Transverse colon (tissue), 4 donors: Measurements from ENCODE around the gene CAMTA1. TPM values are rescaled to one million over a fixed set of nuclear protein-coding genes. Genes with fewer than 3 reads are reported as not detected.

Experiments used
- DNase-seq: peaks from one replicate; pipeline ENCODE4 v3.0.0-alpha.2; 2019
- H3K27ac ChIP-seq, 4 donors: fragments of 200-600 bp; sonication (generic); 2 replicates each; pipeline ENCODE4 v1.5.1; 2016 to 2018; ENCODE audit warnings: inconsistent platforms in 4 of 4
- H3K27me3 ChIP-seq: fragments of 200-600 bp; sonication (generic); 2 replicates; pipeline ENCODE4 v1.5.1; 2017; ENCODE audit warnings: inconsistent platforms
- H3K36me3 ChIP-seq, 4 donors: fragments of 200-600 bp; sonication (generic); 2 replicates each; pipeline ENCODE4 v1.5.1; 2017 to 2019; ENCODE audit warnings: inconsistent platforms in 4 of 4
- H3K4me1 ChIP-seq, 4 donors: fragments of 200-600 bp; sonication (generic); 2 replicates each; pipeline ENCODE4 v1.5.1; 2017 to 2020; ENCODE audit warnings: inconsistent platforms in 4 of 4
- H3K4me3 ChIP-seq, 4 donors: fragments of 200-600 bp; sonication (generic); 1 replicate in 1 of 4; 2 replicates in 3 of 4; pipeline versions ENCODE4 v1.5.1 to v1.6.1; 2017 to 2019; ENCODE audit warnings: inconsistent platforms in 4 of 4
- H3K9me3 ChIP-seq, 2 donors: fragments of 200-600 bp; sonication (generic); 2 replicates each; pipeline ENCODE4 v1.5.1; 2017 to 2019; ENCODE audit warnings: inconsistent platforms in 2 of 2
- CTCF ChIP-seq, 5 experiments: fragments of 200-600 bp in 3 of 5; fragments of 450-650 bp in 2 of 5; sonication (generic) in 3 of 5; IDR thresholded peaks; 1 replicate in 2 of 5; 2 replicates in 3 of 5; pipeline ENCODE4 v1.5.1; 2016 to 2017; ENCODE audit warnings: antibody characterized with exemption in 5 of 5, inconsistent platforms in 3 of 5, mild to moderate bottlenecking in 2 of 5, moderate library complexity in 1 of 5
- EP300 ChIP-seq: sonication (generic); formaldehyde crosslinking; IDR thresholded peaks from one replicate; pipeline ENCODE4 v1.6.1; 2017; ENCODE audit warnings: antibody characterized with exemption, low read depth
- POLR2A ChIP-seq: fragments of 450-650 bp; IDR thresholded peaks from one replicate; pipeline ENCODE4 v1.6.1; 2016; ENCODE audit warnings: antibody characterized with exemption, mild to moderate bottlenecking, moderate library complexity
- POLR2AphosphoS5 ChIP-seq, 3 donors: sonication (generic); formaldehyde crosslinking; IDR thresholded peaks; one replicate each; pipeline ENCODE4 v1.6.1; 2016; ENCODE audit warnings: antibody characterized with exemption in 3 of 3
- WGBS, 2 donors: methylation state at CpG; one replicate each; pipeline ENCODE4 v1.1.5; 2018; ENCODE audit warnings: low coverage in 1 of 2; 5-methylcytosine and 5-hydroxymethylcytosine counted together
- in situ Hi-C, 4 donors: fragments of 200-750 bp; cut with MboI; loops; one replicate each; pipeline versions ENCODE4 v1.15.0 to v1.15.1; 2017; ENCODE audit warnings: low sequenced_read_pairs in 3 of 4, low pct_ligation_motif_present in 1 of 4, low pct_unique_long_range_greater_than_20kb in 1 of 4
- intact Hi-C: fragments of 100-400 bp; cut with DNase I; formaldehyde crosslinking; loops from one replicate; pipeline ENCODE4 v1.15.1; 2023; ENCODE audit warnings: low total_unique reads
- total RNA-seq, 4 donors: library from RNA; depleted of rRNA; stranded (reverse); fragments of >200 nt; gene quantifications; one replicate each; pipeline ENCODE4 v1.1.0, GENCODE V29; 2016

CAMTA1 gene
- total RNA-seq, 4 donors from 2014 or later = 93.8 to 268 (median 130) TPM

DNA sequence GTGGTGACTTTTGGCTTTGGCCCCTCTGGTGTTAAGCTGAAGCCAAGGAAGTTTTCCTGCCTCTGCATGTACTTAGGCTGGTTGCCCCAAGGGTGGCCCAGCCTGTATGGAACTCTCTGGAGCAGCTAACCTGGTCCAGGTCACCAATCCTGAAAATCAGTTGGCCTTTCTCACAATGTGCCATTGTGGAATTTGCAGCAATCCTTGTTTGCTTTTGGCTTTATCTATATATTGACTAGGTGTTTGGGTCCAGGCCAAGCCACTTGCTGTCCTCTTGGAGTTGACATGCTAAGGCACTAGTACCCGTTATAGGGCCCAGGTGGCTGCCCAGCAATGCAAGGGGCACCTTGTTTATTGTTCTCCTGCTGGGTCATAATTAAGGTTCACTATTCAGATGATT lies 124.6 kb downstream of the CAMTA1 start:
- H3K4me1 ChIP-seq = no peaks in the 10 kb centered on the region
- DNase-seq = no peak
- intact Hi-C loops = no loop called here
- H3K9me3 ChIP-seq = no peaks in the 10 kb centered on the region
- 50% methylated on average over 1 of the region's 1 CpG; no CpG with 5 or more reads in 1 of the 2 donors for WGBS, 2 donors
- no peaks in the 10 kb centered on the region for H3K27me3 ChIP-seq
- in situ Hi-C loops = no loop called here
- no peak for TF ChIP-seq POLR2A
- TF ChIP-seq POLR2AphosphoS5 (IDR thresholded peaks at IDR 0.05) = no peak
- no peak for TF ChIP-seq CTCF (IDR thresholded peaks at IDR 0.05)
- no peak for TF ChIP-seq EP300
- H3K4me3 ChIP-seq = no peak overlapping the region
- no peaks in the 10 kb centered on the region for H3K36me3 ChIP-seq
- no peak overlapping the region for H3K27ac ChIP-seq

DNA sequence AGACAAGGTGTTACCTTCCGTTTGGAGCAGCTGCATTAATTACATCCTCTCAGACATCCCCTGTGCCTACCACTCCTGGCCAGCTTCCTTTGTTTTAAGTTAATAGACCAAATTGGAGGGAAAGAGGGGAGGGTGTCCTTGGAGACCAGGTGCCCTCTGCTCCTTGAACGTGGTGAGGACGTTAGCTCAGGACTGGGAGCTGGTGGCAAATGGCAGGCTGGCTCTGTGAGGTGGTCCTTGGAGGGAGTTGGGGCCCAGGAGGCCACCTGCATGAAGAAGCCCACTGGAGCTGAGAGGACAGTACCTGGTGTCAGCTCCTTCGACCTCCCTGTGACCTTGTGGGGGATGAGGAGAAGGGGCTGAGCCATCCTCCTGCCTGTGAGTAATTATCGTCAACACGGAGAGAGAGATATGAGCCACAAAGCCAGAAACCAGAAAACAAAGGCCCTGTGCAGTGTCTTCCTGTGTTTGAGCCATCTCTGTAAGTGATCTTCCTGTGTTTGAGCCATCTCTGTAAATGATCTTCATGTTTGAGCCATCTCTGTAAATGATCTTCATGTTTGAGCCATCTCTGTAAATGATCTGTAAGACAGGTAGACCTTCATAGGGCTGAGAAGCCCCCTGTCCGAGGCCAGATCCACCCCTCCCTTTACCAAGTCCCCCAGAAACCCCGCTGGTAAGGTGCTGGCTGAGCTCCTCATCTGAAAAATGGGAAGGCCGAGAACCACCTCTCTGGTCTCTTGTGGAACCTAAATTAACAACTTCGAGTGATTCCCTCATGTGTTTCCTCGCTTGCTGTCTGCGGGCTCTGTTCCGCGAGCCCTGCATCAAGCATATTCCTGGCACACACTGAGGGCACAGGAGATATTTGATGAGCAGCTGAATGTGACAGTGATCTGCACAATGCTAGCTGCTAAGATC lies 126.0 kb downstream of the CAMTA1 start:
- 78 to 85% methylated on average over 6 to 14 of the region's 14 CpGs for WGBS, 2 donors
- no peak for DNase-seq
- intact Hi-C loops = no loop called here
- in situ Hi-C loops = no loop called here
- H3K4me1 ChIP-seq = no peaks in the 10 kb centered on the region
- H3K27me3 ChIP-seq = no peaks in the 10 kb centered on the region
- H3K27ac ChIP-seq = no peak overlapping the region
- no peak overlapping the region for H3K4me3 ChIP-seq
- H3K9me3 ChIP-seq = no peaks in the 10 kb centered on the region
- TF ChIP-seq CTCF (IDR thresholded peaks at IDR 0.05) = no peak
- TF ChIP-seq EP300 = no peak
- no peak for TF ChIP-seq POLR2A
- TF ChIP-seq POLR2AphosphoS5 (IDR thresholded peaks at IDR 0.05) = no peak
- H3K36me3 ChIP-seq = no peaks in the 10 kb centered on the region

DNA sequence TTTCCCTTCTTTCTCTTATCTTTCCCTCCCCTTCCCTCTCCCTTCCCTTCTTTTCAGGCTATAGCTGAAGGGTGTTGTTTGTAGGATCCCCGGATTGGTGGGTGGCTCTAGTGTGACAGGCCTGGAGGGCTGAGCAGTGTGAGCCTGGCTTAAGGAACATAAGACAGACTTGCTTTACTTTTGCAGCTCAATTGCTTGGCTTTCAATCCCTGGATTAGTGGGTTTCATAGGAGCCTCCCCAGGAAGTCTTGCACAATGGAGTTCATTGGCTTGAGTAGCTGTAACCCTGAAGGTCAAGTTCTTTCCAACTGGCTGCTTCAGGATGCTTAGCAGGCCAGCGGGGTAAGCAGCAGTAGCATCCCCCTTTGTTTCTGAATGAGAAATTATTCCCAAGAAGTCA lies 126.7 kb downstream of the CAMTA1 start:
- Histone ChIP-seq H3K4me1 (peaks cover 0 to 3% (median 1%) of the 10 kb centered on the region in 4 donors), H3K27me3 (no peaks in the 10 kb centered on the region), H3K9me3 (no peaks in the 10 kb centered on the region), H3K4me3 (no peak overlapping the region), H3K36me3 (no peaks in the 10 kb centered on the region), H3K27ac (no peak overlapping the region)
- intact Hi-C loops (no loop called here), in situ Hi-C loops (no loop called here)
- TF ChIP-seq CTCF (IDR thresholded peaks at IDR 0.05) (no peak), EP300 (no peak), POLR2A (no peak), POLR2AphosphoS5 (IDR thresholded peaks at IDR 0.05) (no peak)
- 61% methylated on average over 2 of the region's 2 CpGs; no CpG with 5 or more reads in 1 of the 2 donors for WGBS, 2 donors
- DNase-seq = no peak

DNA sequence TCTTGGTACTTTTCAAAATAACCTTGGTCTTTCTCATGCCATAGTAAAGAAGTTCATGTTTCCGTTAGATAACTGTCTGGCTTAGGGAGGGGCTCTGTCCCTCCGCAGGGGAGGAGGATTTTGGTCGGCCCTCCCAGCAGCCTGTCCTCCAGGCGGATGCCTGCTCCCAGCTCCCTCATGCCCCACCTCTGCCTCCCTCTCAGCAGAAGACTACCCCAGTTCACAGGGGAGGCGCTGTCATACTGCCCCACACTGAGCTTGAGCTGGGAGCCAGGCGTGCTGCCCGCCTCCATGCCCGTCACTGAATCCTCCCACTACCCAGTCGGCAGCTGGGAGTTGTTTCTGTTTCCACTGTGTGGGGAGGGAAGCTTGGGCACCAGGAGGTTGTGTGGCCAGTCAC lies 127.3 kb downstream of the CAMTA1 start:
- Histone ChIP-seq H3K9me3 (no peaks in the 10 kb centered on the region), H3K27me3 (no peaks in the 10 kb centered on the region), H3K27ac (no peak overlapping the region), H3K36me3 (no peaks in the 10 kb centered on the region), H3K4me3 (no peak overlapping the region), H3K4me1 (peaks cover 0 to 4% (median 2%) of the 10 kb centered on the region in 4 donors)
- intact Hi-C loops (no loop called here), in situ Hi-C loops (no loop called here)
- no peak for DNase-seq
- WGBS, 2 donors = 72% methylated on average over 9 of the region's 9 CpGs; no CpG with 5 or more reads in 1 of the 2 donors
- no peak for TF ChIP-seq POLR2A
- TF ChIP-seq EP300 = no peak
- no peak for TF ChIP-seq POLR2AphosphoS5 (IDR thresholded peaks at IDR 0.05)
- no peak for TF ChIP-seq CTCF (IDR thresholded peaks at IDR 0.05)
